ENCODE data around the gene GAS6.
A peak's percentile ranks its signal among the peaks of the same experiment; 100 is the strongest.

GAS6 gene

GRCh38 chr13:113900646-113901045, 36.8 kb upstream of the GAS6 start:
- Mint-ChIP-seq H3K36me3 (no peaks in the 10 kb centered on the region), H3K4me1 (peaks cover 4% of the 10 kb centered on the region), H3K4me3 (no peak overlapping the region), H3K27ac (no peak overlapping the region), H3K27me3 (peaks cover 12% of the 10 kb centered on the region), H3K9me3 (no peaks in the 10 kb centered on the region)
- ATAC-seq (ENCODE audit: low read depth): no peak
- no peak for DNase-seq (ENCODE audit: low spot score in 2 of 2)

- no peaks in the 10 kb centered on the region for H3K9me3 Mint-ChIP-seq
- H3K27me3 Mint-ChIP-seq: peaks cover 10% of the 10 kb centered on the region
- H3K27ac Mint-ChIP-seq: no peak overlapping the region
- ATAC-seq (ENCODE audit: low read depth) (no peak), DNase-seq (ENCODE audit: low spot score in 2 of 2) (no peak)
- H3K4me3 Mint-ChIP-seq: no peak overlapping the region
- H3K36me3 Mint-ChIP-seq: peaks cover 2% of the 10 kb centered on the region
- no peaks in the 10 kb centered on the region for H3K4me1 Mint-ChIP-seq
Observed at GRCh38 chr13:113898391-113898790, 34.5 kb upstream of the GAS6 start.

GRCh38 chr13:113897966-113898365, 34.1 kb upstream of the GAS6 start:
- no peaks in the 10 kb centered on the region for H3K9me3 Mint-ChIP-seq
- H3K36me3 Mint-ChIP-seq: peaks cover 2% of the 10 kb centered on the region
- no peaks in the 10 kb centered on the region for H3K4me1 Mint-ChIP-seq
- no peak overlapping the region for H3K27ac Mint-ChIP-seq
- DNase-seq (ENCODE audit: low spot score in 2 of 2): no peak
- no peak overlapping the region for H3K4me3 Mint-ChIP-seq
- ATAC-seq (ENCODE audit: low read depth): no peak
- H3K27me3 Mint-ChIP-seq: peaks cover 10% of the 10 kb centered on the region

GRCh38 chr13:113897161-113897560, 33.3 kb upstream of the GAS6 start:
- Mint-ChIP-seq H3K4me1 (no peaks in the 10 kb centered on the region), H3K9me3 (no peaks in the 10 kb centered on the region), H3K27me3 (peaks cover 10% of the 10 kb centered on the region), H3K4me3 (no peak overlapping the region), H3K36me3 (peaks cover 2% of the 10 kb centered on the region), H3K27ac (no peak overlapping the region)
- no peak for DNase-seq (ENCODE audit: low spot score in 2 of 2)
- no peak for ATAC-seq (ENCODE audit: low read depth)

GRCh38 chr13:113895436-113895835, 31.6 kb upstream of the GAS6 start:
- Mint-ChIP-seq H3K4me1 (no peaks in the 10 kb centered on the region), H3K27me3 (peaks cover 10% of the 10 kb centered on the region), H3K36me3 (peaks cover 2% of the 10 kb centered on the region), H3K9me3 (no peaks in the 10 kb centered on the region), H3K4me3 (no peak overlapping the region), H3K27ac (no peak overlapping the region)
- ATAC-seq (ENCODE audit: low read depth) (no peak), DNase-seq (ENCODE audit: low spot score in 2 of 2) (no peak)

- DNase-seq (ENCODE audit: low spot score in 2 of 2): no peak
- no peaks in the 10 kb centered on the region for H3K9me3 Mint-ChIP-seq
Observed at GRCh38 chr13:113890774-113891480, 27.1 kb upstream of the GAS6 start.

GRCh38 chr13:113889467-113889866, 25.6 kb upstream of the GAS6 start:
- Mint-ChIP-seq H3K27ac (no peak overlapping the region), H3K4me1 (no peaks in the 10 kb centered on the region), H3K4me3 (no peak overlapping the region), H3K27me3 (peaks cover 20% of the 10 kb centered on the region), H3K36me3 (no peaks in the 10 kb centered on the region), H3K9me3 (no peaks in the 10 kb centered on the region)
- DNase-seq (ENCODE audit: low spot score in 2 of 2) (no peak), ATAC-seq (ENCODE audit: low read depth) (no peak)

More at GRCh38 chr13:113890774-113891480, 27.1 kb upstream of the GAS6 start:
- Mint-ChIP-seq H3K36me3 (peaks cover 2% of the 10 kb centered on the region), H3K4me3 (no peak overlapping the region), H3K27ac (no peak overlapping the region), H3K4me1 (no peaks in the 10 kb centered on the region), H3K27me3 (peaks cover 13% of the 10 kb centered on the region)
- no peak for ATAC-seq (ENCODE audit: low read depth)

GRCh38 chr13:113888701-113889330, 24.9 kb upstream of the GAS6 start:
- no peak overlapping the region for H3K27ac Mint-ChIP-seq
- ATAC-seq (ENCODE audit: low read depth) (no peak), DNase-seq (ENCODE audit: low spot score in 2 of 2) (no peak)
- no peaks in the 10 kb centered on the region for H3K9me3 Mint-ChIP-seq
- H3K4me1 Mint-ChIP-seq: no peaks in the 10 kb centered on the region
- peaks cover 19% of the 10 kb centered on the region for H3K27me3 Mint-ChIP-seq
- no peak overlapping the region for H3K4me3 Mint-ChIP-seq
- no peaks in the 10 kb centered on the region for H3K36me3 Mint-ChIP-seq

- H3K9me3 Mint-ChIP-seq: no peaks in the 10 kb centered on the region
- H3K4me1 Mint-ChIP-seq: no peaks in the 10 kb centered on the region
- no peak for ATAC-seq (ENCODE audit: low read depth)
- peaks cover 22% of the 10 kb centered on the region for H3K27me3 Mint-ChIP-seq
- no peak for DNase-seq (ENCODE audit: low spot score in 2 of 2)
- no peak overlapping the region for H3K4me3 Mint-ChIP-seq
- no peaks in the 10 kb centered on the region for H3K36me3 Mint-ChIP-seq
- no peak overlapping the region for H3K27ac Mint-ChIP-seq
Observed at GRCh38 chr13:113887700-113888201, 23.9 kb upstream of the GAS6 start.

- DNase-seq (ENCODE audit: low spot score in 2 of 2) (no peak), ATAC-seq (ENCODE audit: low read depth) (no peak)
- Mint-ChIP-seq H3K4me1 (no peaks in the 10 kb centered on the region), H3K27me3 (peaks cover 22% of the 10 kb centered on the region), H3K36me3 (no peaks in the 10 kb centered on the region), H3K9me3 (no peaks in the 10 kb centered on the region), H3K27ac (no peak overlapping the region), H3K4me3 (no peak overlapping the region)
Observed at GRCh38 chr13:113886561-113887112, 22.8 kb upstream of the GAS6 start.

GRCh38 chr13:113884821-113885220, 20.9 kb upstream of the GAS6 start:
- Mint-ChIP-seq H3K4me1 (no peaks in the 10 kb centered on the region), H3K27ac (no peak overlapping the region)
- DNase-seq (ENCODE audit: low spot score in 2 of 2): no peak

GRCh38 chr13:113883921-113884804, 20.3 kb upstream of the GAS6 start:
- no peaks in the 10 kb centered on the region for H3K4me1 Mint-ChIP-seq
- no peak overlapping the region for H3K4me3 Mint-ChIP-seq
- DNase-seq (ENCODE audit: low spot score in 2 of 2) (no peak), ATAC-seq (ENCODE audit: low read depth) (no peak)
- H3K27me3 Mint-ChIP-seq: peaks cover 28% of the 10 kb centered on the region
- H3K9me3 Mint-ChIP-seq: no peaks in the 10 kb centered on the region
- H3K36me3 Mint-ChIP-seq: no peaks in the 10 kb centered on the region
- no peak overlapping the region for H3K27ac Mint-ChIP-seq

More at GRCh38 chr13:113884821-113885220, 20.9 kb upstream of the GAS6 start:
- ATAC-seq (ENCODE audit: low read depth): no peak
- H3K27me3 Mint-ChIP-seq: peaks cover 27% of the 10 kb centered on the region
- no peak overlapping the region for H3K4me3 Mint-ChIP-seq
- H3K9me3 Mint-ChIP-seq: no peaks in the 10 kb centered on the region
- no peaks in the 10 kb centered on the region for H3K36me3 Mint-ChIP-seq

GRCh38 chr13:113883314-113883811, 19.5 kb upstream of the GAS6 start:
- H3K36me3 Mint-ChIP-seq: no peaks in the 10 kb centered on the region
- H3K27ac Mint-ChIP-seq: no peak overlapping the region
- no peaks in the 10 kb centered on the region for H3K4me1 Mint-ChIP-seq
- peaks cover 28% of the 10 kb centered on the region for H3K27me3 Mint-ChIP-seq
- no peak overlapping the region for H3K4me3 Mint-ChIP-seq
- H3K9me3 Mint-ChIP-seq: no peaks in the 10 kb centered on the region
- ATAC-seq (ENCODE audit: low read depth): no peak
- peak in 1 of 2 donors; percentile 6 for DNase-seq (ENCODE audit: low spot score in 2 of 2)
